ENCODE data around the gene THNSL1.
"Not testable (repeated sequence)": the region's sequence is repeated elsewhere in the genome, so short reads cannot be mapped to it uniquely, and the experiment has no call there.

Gene THNSL1

DNA sequence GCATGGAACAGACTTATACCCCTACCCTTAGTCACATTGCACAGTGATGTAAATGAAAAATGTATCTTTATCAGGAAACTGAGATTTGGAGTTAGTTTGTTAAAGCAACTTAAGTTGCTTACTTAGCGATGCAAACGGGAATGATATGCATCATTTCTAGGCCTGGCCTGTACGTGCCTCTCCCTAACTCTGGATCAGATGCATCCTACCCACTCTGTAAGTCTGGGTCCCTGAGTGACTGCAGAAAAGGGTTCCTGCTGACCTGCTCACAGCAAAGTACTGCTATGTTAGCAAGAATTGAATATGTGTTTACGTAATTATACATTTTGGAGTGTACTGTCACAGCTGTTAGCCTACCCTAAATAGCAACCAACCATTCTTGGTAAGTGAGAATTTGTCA, 33.3 kb upstream of the THNSL1 start:
- Histone ChIP-seq H3K27ac (ENCODE audit: low read depth, low read length) (no peak overlapping the region), H3K4me1 (ENCODE audit: control insufficient read depth, insufficient read depth, low read length) (no peaks in the 10 kb centered on the region), H3K4me3 (ENCODE audit: low read length) (no peak overlapping the region), H3K27me3 (ENCODE audit: control insufficient read depth, insufficient read depth, low read length) (no peaks in the 10 kb centered on the region), H3K9ac (ENCODE audit: low read length) (no peak overlapping the region), H3K36me3 (ENCODE audit: control insufficient read depth, insufficient read depth, low read length) (no peaks in the 10 kb centered on the region)

GRCh38 chr10:24983946-24984345, 32.5 kb upstream of the THNSL1 start:
- Histone ChIP-seq H3K27ac (ENCODE audit: low read depth, low read length) (no peak overlapping the region), H3K9ac (ENCODE audit: low read length) (no peak overlapping the region), H3K4me1 (ENCODE audit: control insufficient read depth, insufficient read depth, low read length) (peaks cover 1% of the 10 kb centered on the region), H3K4me3 (ENCODE audit: low read length) (no peak overlapping the region), H3K36me3 (ENCODE audit: control insufficient read depth, insufficient read depth, low read length) (no peaks in the 10 kb centered on the region), H3K27me3 (ENCODE audit: control insufficient read depth, insufficient read depth, low read length) (no peaks in the 10 kb centered on the region)

DNA sequence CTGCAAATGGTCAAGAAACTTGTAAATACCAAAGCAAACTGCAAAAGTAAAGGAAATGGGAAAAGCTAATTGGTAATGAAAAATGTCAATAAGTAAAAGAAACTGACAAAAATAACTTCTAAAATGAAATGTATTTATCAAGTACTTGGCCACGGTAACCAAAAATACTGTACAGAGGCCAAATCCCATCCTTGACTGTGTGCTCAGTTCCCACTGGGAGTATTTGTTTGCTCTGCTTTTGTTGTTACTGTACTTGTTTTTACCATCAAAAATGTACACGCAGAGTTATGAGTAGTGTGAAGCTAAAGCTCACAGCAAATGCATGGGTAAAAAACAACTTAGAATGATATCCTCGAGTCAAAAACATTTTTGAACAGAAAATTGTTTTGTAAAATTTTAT, 31.5 kb upstream of the THNSL1 start:
- Histone ChIP-seq H3K36me3 (ENCODE audit: control insufficient read depth, insufficient read depth, low read length) (no peaks in the 10 kb centered on the region), H3K27ac (ENCODE audit: low read depth, low read length) (no peak overlapping the region)

GRCh38 chr10:24988831-24989640, 27.4 kb upstream of the THNSL1 start:
- Histone ChIP-seq H3K27me3 (ENCODE audit: control insufficient read depth, insufficient read depth, low read length) (peaks cover 2% of the 10 kb centered on the region), H3K36me3 (ENCODE audit: control insufficient read depth, insufficient read depth, low read length) (no peaks in the 10 kb centered on the region), H3K4me1 (ENCODE audit: control insufficient read depth, insufficient read depth, low read length) (peaks cover 2% of the 10 kb centered on the region), H3K9ac (ENCODE audit: low read length) (no peak overlapping the region), H3K27ac (ENCODE audit: low read depth, low read length) (no peak overlapping the region), H3K4me3 (ENCODE audit: low read length) (no peak overlapping the region)

More for the DNA sequence above, 31.5 kb upstream of the THNSL1 start:
- Histone ChIP-seq H3K27me3 (ENCODE audit: control insufficient read depth, insufficient read depth, low read length) (peaks cover 2% of the 10 kb centered on the region), H3K9ac (ENCODE audit: low read length) (no peak overlapping the region), H3K4me1 (ENCODE audit: control insufficient read depth, insufficient read depth, low read length) (peaks cover 2% of the 10 kb centered on the region), H3K4me3 (ENCODE audit: low read length) (no peak overlapping the region)

DNA sequence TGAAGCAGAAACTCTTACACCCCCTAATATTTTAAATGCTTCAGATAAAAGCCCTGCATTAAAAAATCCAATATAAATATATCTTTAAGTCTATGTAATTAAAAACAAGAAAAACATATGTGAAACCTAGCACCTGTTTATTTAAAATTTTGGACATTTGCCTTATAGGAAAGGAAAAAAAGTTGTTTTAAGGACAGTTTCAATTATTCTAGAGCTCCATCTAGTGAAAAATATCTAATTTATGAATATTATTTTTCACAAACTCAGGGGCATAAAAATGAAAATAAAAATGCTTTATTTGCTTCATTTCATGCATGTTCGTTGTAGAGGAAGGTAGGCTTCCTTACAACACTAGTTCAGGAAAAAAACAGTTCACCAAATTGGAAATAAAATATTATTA, 26.5 kb upstream of the THNSL1 start:
- Histone ChIP-seq H3K27ac (ENCODE audit: low read depth, low read length) (no peak overlapping the region), H3K4me3 (ENCODE audit: low read length) (no peak overlapping the region), H3K36me3 (ENCODE audit: control insufficient read depth, insufficient read depth, low read length) (no peaks in the 10 kb centered on the region), H3K27me3 (ENCODE audit: control insufficient read depth, insufficient read depth, low read length) (peaks cover 2% of the 10 kb centered on the region), H3K9ac (ENCODE audit: low read length) (no peak overlapping the region), H3K4me1 (ENCODE audit: control insufficient read depth, insufficient read depth, low read length) (peaks cover 2% of the 10 kb centered on the region)

DNA sequence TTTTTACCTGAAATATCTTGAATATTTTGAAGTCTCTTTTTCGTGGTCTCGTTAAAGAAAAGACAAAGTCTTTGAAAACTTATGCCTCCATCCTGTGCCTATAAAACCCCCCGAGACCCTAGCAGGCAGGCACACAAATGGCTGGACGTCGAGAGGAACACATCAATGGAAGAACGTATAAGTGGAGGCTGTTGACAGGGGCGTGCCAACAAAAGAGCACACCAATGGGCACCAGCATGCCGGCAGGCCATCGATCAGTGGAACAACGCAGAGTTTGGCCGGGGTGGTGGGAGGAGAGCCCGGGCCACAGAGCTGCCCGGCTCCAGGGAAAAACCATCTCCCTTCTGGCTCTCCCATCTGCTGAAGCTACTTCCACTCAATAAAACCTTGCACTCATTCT, 25.1 kb upstream of the THNSL1 start:
- Histone ChIP-seq H3K4me3 (ENCODE audit: low read length) (no peak overlapping the region), H3K4me1 (ENCODE audit: control insufficient read depth, insufficient read depth, low read length) (peaks cover 2% of the 10 kb centered on the region), H3K9ac (ENCODE audit: low read length) (no peak overlapping the region), H3K27me3 (ENCODE audit: control insufficient read depth, insufficient read depth, low read length) (peaks cover 2% of the 10 kb centered on the region), H3K36me3 (ENCODE audit: control insufficient read depth, insufficient read depth, low read length) (no peaks in the 10 kb centered on the region), H3K27ac (ENCODE audit: low read depth, low read length) (no peak overlapping the region)

DNA sequence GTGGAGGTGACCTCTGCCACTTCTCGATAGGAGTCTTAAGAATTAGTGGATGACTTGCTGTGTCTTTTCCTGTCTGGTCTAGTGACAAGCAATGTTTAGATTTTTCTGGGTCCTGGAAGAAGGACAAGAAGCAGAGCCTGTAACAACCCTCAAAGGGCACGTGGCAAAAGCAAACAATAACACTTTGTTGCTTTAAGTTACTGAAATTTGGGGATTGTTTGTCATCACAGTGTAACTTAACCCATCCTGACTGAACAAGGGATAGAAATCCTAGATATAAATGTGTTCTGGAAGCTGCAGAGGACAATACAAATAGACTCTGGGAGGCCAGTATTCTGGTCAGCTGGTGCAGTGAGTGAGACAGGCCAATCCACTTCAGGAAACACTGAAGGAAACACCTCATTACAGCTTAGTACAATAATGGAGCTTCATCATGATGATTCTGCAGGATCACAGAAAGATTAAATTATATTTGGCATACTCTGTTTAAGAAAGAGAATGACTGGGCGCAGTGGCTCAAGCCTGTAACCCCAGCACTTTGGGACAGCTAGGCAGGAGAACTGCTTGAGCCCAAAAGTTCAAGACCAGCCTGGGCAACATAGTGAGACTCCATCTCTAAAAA, 23.8 kb upstream of the THNSL1 start:
- Histone ChIP-seq H3K4me1 (ENCODE audit: control insufficient read depth, insufficient read depth, low read length) (peaks cover 2% of the 10 kb centered on the region), H3K27me3 (ENCODE audit: control insufficient read depth, insufficient read depth, low read length) (peaks cover 2% of the 10 kb centered on the region), H3K9ac (ENCODE audit: low read length) (no peak overlapping the region), H3K4me3 (ENCODE audit: low read length) (no peak overlapping the region), H3K27ac (ENCODE audit: low read depth, low read length) (no peak overlapping the region), H3K36me3 (ENCODE audit: control insufficient read depth, insufficient read depth, low read length) (no peaks in the 10 kb centered on the region)

DNA sequence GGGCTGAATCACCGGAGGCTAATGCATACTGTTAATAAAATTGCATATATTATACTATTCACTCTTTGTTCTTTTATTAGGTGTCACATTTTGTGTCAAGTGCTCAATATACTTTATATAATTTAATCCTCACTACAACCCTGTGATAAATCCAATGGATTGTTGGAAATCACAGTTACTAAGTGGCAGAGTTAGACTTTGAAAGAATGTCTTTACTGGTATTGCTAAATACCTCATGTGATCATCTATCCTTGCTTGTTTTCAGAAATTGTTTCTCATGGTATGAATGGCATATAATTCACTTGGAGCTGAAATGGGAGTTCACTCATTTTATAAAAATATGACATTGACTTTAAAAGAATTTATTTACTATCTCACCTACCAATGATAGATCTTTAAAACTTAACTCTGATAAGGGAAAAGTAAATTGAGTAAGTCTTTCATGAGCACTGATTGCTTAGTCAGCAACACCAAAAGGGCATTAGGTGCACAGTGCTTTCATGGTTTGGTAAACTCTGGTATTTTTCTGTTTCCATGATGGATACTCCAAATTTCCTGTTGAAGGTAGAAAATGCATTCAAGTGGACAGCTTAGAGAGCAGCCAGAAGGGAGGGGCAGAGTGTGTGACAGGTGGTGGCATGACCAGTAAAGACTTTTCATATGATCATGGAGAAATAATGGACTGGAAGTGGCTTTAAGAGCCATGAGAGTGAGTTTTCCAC, 23.0 kb upstream of the THNSL1 start:
- Histone ChIP-seq H3K27me3 (ENCODE audit: control insufficient read depth, insufficient read depth, low read length) (peaks cover 2% of the 10 kb centered on the region), H3K4me1 (ENCODE audit: control insufficient read depth, insufficient read depth, low read length) (peaks cover 2% of the 10 kb centered on the region), H3K9ac (ENCODE audit: low read length) (no peak overlapping the region), H3K4me3 (ENCODE audit: low read length) (no peak overlapping the region), H3K27ac (ENCODE audit: low read depth, low read length) (no peak overlapping the region), H3K36me3 (ENCODE audit: control insufficient read depth, insufficient read depth, low read length) (no peaks in the 10 kb centered on the region)

DNA sequence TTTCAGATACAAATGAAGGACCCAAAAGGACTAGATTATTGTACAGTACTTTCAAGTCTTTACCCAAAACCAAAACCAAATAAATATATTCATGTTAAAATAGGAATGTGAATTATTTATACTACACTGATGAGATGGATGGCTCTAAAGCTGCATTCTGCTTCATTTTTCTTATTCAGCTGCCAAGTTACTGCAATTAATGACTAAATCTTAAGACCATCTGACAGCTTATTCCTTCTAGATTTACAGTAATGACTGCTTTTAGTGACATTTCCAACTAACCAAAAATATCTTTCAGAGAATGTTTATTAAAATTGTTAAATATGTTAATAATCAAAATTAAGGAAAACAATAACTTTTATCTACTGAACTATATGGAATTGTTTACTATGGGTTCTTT, 21.3 kb upstream of the THNSL1 start:
- Histone ChIP-seq H3K9ac (ENCODE audit: low read length) (no peak overlapping the region), H3K36me3 (ENCODE audit: control insufficient read depth, insufficient read depth, low read length) (no peaks in the 10 kb centered on the region), H3K4me1 (ENCODE audit: control insufficient read depth, insufficient read depth, low read length) (no peaks in the 10 kb centered on the region), H3K27ac (ENCODE audit: low read depth, low read length) (no peak overlapping the region), H3K27me3 (ENCODE audit: control insufficient read depth, insufficient read depth, low read length) (no peaks in the 10 kb centered on the region), H3K4me3 (ENCODE audit: low read length) (no peak overlapping the region)

- Histone ChIP-seq H3K4me1 (ENCODE audit: control insufficient read depth, insufficient read depth, low read length) (no peaks in the 10 kb centered on the region), H3K9ac (ENCODE audit: low read length) (no peak overlapping the region), H3K36me3 (ENCODE audit: control insufficient read depth, insufficient read depth, low read length) (no peaks in the 10 kb centered on the region), H3K4me3 (ENCODE audit: low read length) (no peak overlapping the region), H3K27me3 (ENCODE audit: control insufficient read depth, insufficient read depth, low read length) (no peaks in the 10 kb centered on the region), H3K27ac (ENCODE audit: low read depth, low read length) (no peak overlapping the region)
Observed at GRCh38 chr10:24998044-24998443, 18.4 kb upstream of the THNSL1 start.

GRCh38 chr10:25011591-25011990, 4.8 kb upstream of the THNSL1 start:
- not testable (repeated sequence) for H3K4me1 ChIP-seq (ENCODE audit: control insufficient read depth, insufficient read depth, low read length); H3K36me3 ChIP-seq (ENCODE audit: control insufficient read depth, insufficient read depth, low read length); H3K9ac ChIP-seq (ENCODE audit: low read length); H3K4me3 ChIP-seq (ENCODE audit: low read length); H3K27me3 ChIP-seq (ENCODE audit: control insufficient read depth, insufficient read depth, low read length); H3K27ac ChIP-seq (ENCODE audit: low read depth, low read length)

- no peak overlapping the region for H3K4me3 ChIP-seq (ENCODE audit: low read length)
- no peaks in the 10 kb centered on the region for H3K27me3 ChIP-seq (ENCODE audit: control insufficient read depth, insufficient read depth, low read length)
- H3K4me1 ChIP-seq (ENCODE audit: control insufficient read depth, insufficient read depth, low read length) = peaks cover 5% of the 10 kb centered on the region
- H3K36me3 ChIP-seq (ENCODE audit: control insufficient read depth, insufficient read depth, low read length) = no peaks in the 10 kb centered on the region
- no peak overlapping the region for H3K9ac ChIP-seq (ENCODE audit: low read length)
- H3K27ac ChIP-seq (ENCODE audit: low read depth, low read length) = no peak overlapping the region
Observed at GRCh38 chr10:25014579-25014978, 1.8 kb upstream of the THNSL1 start.

Measured in rectal smooth muscle tissue (tissue), 1 donor.